ENCODE data around the gene NDUFV3. TPM values are rescaled to one million over a fixed set of nuclear protein-coding genes. Genes with fewer than 3 reads are reported as not detected.

The NDUFV3 gene
- total and polyA plus RNA-seq, 2 of the 8 experiments (the other 6 are each of a cell fraction or from before 2014, with no cell fraction given): 17.0 to 44.4 TPM

GRCh38 chr21:42846221-42846620 is 46.9 kb upstream of the NDUFV3 start (continued):
- no peak for TF ChIP-seq ATF3 (IDR thresholded peaks at IDR 0.05; ENCODE audit: insufficient read depth, low read depth, low read length)
- TF ChIP-seq, protein P1, sequence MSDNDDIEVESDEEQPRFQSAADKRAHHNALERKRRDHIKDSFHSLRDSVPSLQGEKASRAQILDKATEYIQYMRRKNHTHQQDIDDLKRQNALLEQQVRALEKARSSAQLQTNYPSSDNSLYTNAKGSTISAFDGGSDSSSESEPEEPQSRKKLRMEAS (IDR thresholded peaks at IDR 0.05): no peak
- TF ChIP-seq HDAC6 (IDR thresholded peaks at IDR 0.05; ENCODE audit: low read depth, low read length): no peak
- no peak for TF ChIP-seq POLR2AphosphoS5 (IDR thresholded peaks at IDR 0.05; ENCODE audit: low read depth, low read length)

Measured in H1 (cell line).